22Rv1 (cell line): ENCODE data around the gene ARHGEF40.

Experiments used
- ZFX ChIP-seq: fragments of 450-650 bp; IDR thresholded peaks from 2 replicates; pipeline ENCODE4 v1.6.1; 2017; ENCODE audit warnings: antibody characterized with exemption, borderline replicate concordance
- TF ChIP-seq, protein P1 (sequence below): fragments of 450-650 bp; IDR thresholded peaks from 2 replicates; pipeline ENCODE4 v1.5.1; 2017; ENCODE audit warnings: mild to moderate bottlenecking

DNA sequence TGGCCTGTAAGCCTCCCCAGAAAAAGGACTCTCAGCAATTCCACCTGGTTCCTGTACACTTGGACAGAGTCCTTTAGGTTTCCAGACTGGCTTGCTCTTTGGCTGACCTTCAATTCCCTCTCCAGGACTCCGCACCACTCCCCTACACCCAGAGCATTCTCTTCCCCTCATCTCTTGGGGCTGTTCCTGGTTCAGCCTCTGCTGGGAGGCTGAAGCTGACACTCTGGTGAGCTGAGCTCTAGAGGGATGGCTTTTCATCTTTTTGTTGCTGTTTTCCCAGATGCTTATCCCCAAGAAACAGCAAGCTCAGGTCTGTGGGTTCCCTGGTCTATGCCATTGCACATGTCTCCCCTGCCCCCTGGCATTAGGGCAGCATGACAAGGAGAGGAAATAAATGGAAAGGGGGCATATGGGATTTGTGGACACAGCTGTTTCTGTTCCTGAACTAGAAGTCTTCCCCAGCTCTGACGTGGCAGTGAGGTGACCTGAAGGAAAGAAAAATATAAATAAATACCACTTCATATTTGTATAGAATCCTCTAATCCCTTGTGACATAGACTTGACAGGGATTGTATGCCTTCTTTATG, 26.6 kb upstream of the ARHGEF40 start:
- TF ChIP-seq, protein P1, sequence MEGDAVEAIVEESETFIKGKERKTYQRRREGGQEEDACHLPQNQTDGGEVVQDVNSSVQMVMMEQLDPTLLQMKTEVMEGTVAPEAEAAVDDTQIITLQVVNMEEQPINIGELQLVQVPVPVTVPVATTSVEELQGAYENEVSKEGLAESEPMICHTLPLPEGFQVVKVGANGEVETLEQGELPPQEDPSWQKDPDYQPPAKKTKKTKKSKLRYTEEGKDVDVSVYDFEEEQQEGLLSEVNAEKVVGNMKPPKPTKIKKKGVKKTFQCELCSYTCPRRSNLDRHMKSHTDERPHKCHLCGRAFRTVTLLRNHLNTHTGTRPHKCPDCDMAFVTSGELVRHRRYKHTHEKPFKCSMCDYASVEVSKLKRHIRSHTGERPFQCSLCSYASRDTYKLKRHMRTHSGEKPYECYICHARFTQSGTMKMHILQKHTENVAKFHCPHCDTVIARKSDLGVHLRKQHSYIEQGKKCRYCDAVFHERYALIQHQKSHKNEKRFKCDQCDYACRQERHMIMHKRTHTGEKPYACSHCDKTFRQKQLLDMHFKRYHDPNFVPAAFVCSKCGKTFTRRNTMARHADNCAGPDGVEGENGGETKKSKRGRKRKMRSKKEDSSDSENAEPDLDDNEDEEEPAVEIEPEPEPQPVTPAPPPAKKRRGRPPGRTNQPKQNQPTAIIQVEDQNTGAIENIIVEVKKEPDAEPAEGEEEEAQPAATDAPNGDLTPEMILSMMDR = no peak
- TF ChIP-seq ZFX = no peak
